Smooth muscle cell (in vitro differentiated cells): ENCODE results near the gene CDH22. TPM values are rescaled to one million over a fixed set of nuclear protein-coding genes. Genes with fewer than 3 reads are reported as not detected.

Experiments used
- DNase-seq: peaks from one replicate; lab custom pipeline; 2025; ENCODE audit not compliant: unreplicated experiment; lab: John Stamatoyannopoulos, UW
- H2AFZ ChIP-seq: fragments of 200-600 bp; sonication (generic); 2 replicates; pipeline ENCODE4 v1.6.0; 2016; ENCODE audit warnings: antibody characterized with exemption, low read depth, mild to moderate bottlenecking
- H3F3A ChIP-seq: fragments of 200-600 bp; sonication (generic); 2 replicates; pipeline ENCODE4 v1.6.0; 2017; ENCODE audit warnings: antibody characterized with exemption, low read depth
- H3K27ac ChIP-seq: fragments of 200-600 bp; sonication (generic); 2 replicates; pipeline ENCODE4 v1.5.1; 2016; ENCODE audit warnings: low read depth, mild to moderate bottlenecking
- H3K27me3 ChIP-seq: fragments of 200-600 bp; sonication (generic); 2 replicates; pipeline ENCODE4 v1.6.1; 2016; ENCODE audit warnings: low read depth, mild to moderate bottlenecking
- H3K36me3 ChIP-seq: fragments of 200-600 bp; sonication (generic); 2 replicates; pipeline ENCODE4 v1.5.1; 2016; ENCODE audit warnings: low read depth
- H3K4me1 ChIP-seq: fragments of 200-600 bp; sonication (generic); 2 replicates; pipeline ENCODE4 v1.5.1; 2016; ENCODE audit warnings: low read depth
- H3K4me2 ChIP-seq: fragments of 200-600 bp; sonication (generic); 2 replicates; pipeline ENCODE4 v1.6.0; 2016; ENCODE audit warnings: mild to moderate bottlenecking
- H3K4me3 ChIP-seq: fragments of 200-600 bp; sonication (generic); 2 replicates; pipeline ENCODE4 v1.5.1; 2016; ENCODE audit warnings: mild to moderate bottlenecking
- H3K79me2 ChIP-seq: fragments of 200-600 bp; sonication (generic); 2 replicates; pipeline ENCODE4 v1.6.0; 2016; ENCODE audit warnings: low read depth, mild to moderate bottlenecking
- H3K9ac ChIP-seq: fragments of 200-600 bp; sonication (generic); 2 replicates; pipeline ENCODE4 v1.6.0; 2016; ENCODE audit warnings: low read depth
- H3K9me3 ChIP-seq: fragments of 200-600 bp; sonication (generic); replicated peaks from 2 replicates; pipeline ENCODE4 v1.5.1; 2016; ENCODE audit warnings: low read depth
- H4K20me1 ChIP-seq: fragments of 200-600 bp; sonication (generic); 2 replicates; pipeline ENCODE4 v1.6.0; 2016; ENCODE audit warnings: low read depth
- CTCF ChIP-seq: fragments of 200-600 bp; sonication (generic); IDR thresholded peaks from 2 replicates; pipeline ENCODE4 v1.5.1; 2017; ENCODE audit warnings: borderline replicate concordance, mild to moderate bottlenecking, antibody characterized with exemption; ENCODE audit not compliant: insufficient read depth, poor library complexity, severe bottlenecking
- WGBS: methylation state at CpG from one replicate; pipeline ENCODE4 v1.1.7; 2016; ENCODE audit warnings: low lambda C conversion rate; 5-methylcytosine and 5-hydroxymethylcytosine counted together
- polyA plus RNA-seq: library from polyadenylated mRNA; unstranded; fragments of >200 nt; fragmentation: Nextera tagmentation; extraction: Ambion mirVana; gene quantifications from 2 replicates; pipeline ENCODE4 v1.2.1, GENCODE V29; 2016
- total RNA-seq: library from RNA; depleted of rRNA; stranded (reverse); fragments of >200 nt; gene quantifications from 2 replicates; pipeline ENCODE4 v1.2.3, GENCODE V29; 2014

The CDH22 gene
- total and polyA plus RNA-seq, 2 experiments from 2014 or later: not detected

GRCh38 chr20:46342451-46343347, 34.4 kb upstream of the CDH22 start:
- peaks cover 56% of the 10 kb centered on the region for H3K27me3 ChIP-seq
- no peaks in the 10 kb centered on the region for H3K4me1 ChIP-seq
- H3K79me2 ChIP-seq: no peaks in the 10 kb centered on the region
- no peak overlapping the region for H3K4me3 ChIP-seq
- WGBS: 77% methylated on average over 17 of the region's 17 CpGs
- no peak for TF ChIP-seq CTCF
- H4K20me1 ChIP-seq: no peaks in the 10 kb centered on the region
- no peak overlapping the region for H3K4me2 ChIP-seq
- H2AFZ ChIP-seq: no peak overlapping the region
- no peak for DNase-seq
- H3K36me3 ChIP-seq: no peaks in the 10 kb centered on the region
- no peaks in the 10 kb centered on the region for H3F3A ChIP-seq
- H3K27ac ChIP-seq: no peak overlapping the region
- no peaks in the 10 kb centered on the region for H3K9me3 ChIP-seq
- H3K9ac ChIP-seq: no peak overlapping the region

- H3K9me3 ChIP-seq: no peaks in the 10 kb centered on the region
- H3K4me2 ChIP-seq: no peak overlapping the region
- no peak overlapping the region for H3K9ac ChIP-seq
- no peaks in the 10 kb centered on the region for H3K4me1 ChIP-seq
- H2AFZ ChIP-seq: no peak overlapping the region
- H3K4me3 ChIP-seq: no peak overlapping the region
- H3K27me3 ChIP-seq: peaks cover 56% of the 10 kb centered on the region
- no peaks in the 10 kb centered on the region for H3K79me2 ChIP-seq
- H3K36me3 ChIP-seq: no peaks in the 10 kb centered on the region
- WGBS: 79% methylated on average over 9 of the region's 9 CpGs
- no peak overlapping the region for H3K27ac ChIP-seq
- no peaks in the 10 kb centered on the region for H3F3A ChIP-seq
- no peak for TF ChIP-seq CTCF
- no peak for DNase-seq
- no peaks in the 10 kb centered on the region for H4K20me1 ChIP-seq
These were observed 33.7 kb upstream of the CDH22 start for GRCh38 chr20:46342010-46342378.

- H3K9me3 ChIP-seq: no peaks in the 10 kb centered on the region
- no peak overlapping the region for H2AFZ ChIP-seq
- no peak overlapping the region for H3K4me3 ChIP-seq
- H3K36me3 ChIP-seq: no peaks in the 10 kb centered on the region
- 87% methylated on average over 23 of the region's 24 CpGs for WGBS
- H3K27ac ChIP-seq: no peak overlapping the region
- no peak for TF ChIP-seq CTCF
- H3K4me2 ChIP-seq: no peak overlapping the region
- no peak overlapping the region for H3K9ac ChIP-seq
- no peaks in the 10 kb centered on the region for H3K4me1 ChIP-seq
- no peak for DNase-seq
- no peaks in the 10 kb centered on the region for H4K20me1 ChIP-seq
- H3F3A ChIP-seq: no peaks in the 10 kb centered on the region
- H3K79me2 ChIP-seq: no peaks in the 10 kb centered on the region
- peaks cover 58% of the 10 kb centered on the region for H3K27me3 ChIP-seq
These were observed 33.0 kb upstream of the CDH22 start for GRCh38 chr20:46341074-46342009.
